Left kidney (tissue), 2 donors: ENCODE measurements around the gene TRIOBP. TPM values are rescaled to one million over a fixed set of nuclear protein-coding genes. Genes with fewer than 3 reads are reported as not detected.

Source experiments
- DNase-seq: peaks from one replicate; pipeline ENCODE4 v3.0.0-alpha.2; 2013
- polyA plus RNA-seq: library from polyadenylated mRNA; unstranded; fragments of 120-200 nt; gene quantifications from one replicate; pipeline ENCODE4 v1.2.1, GENCODE V29; 2013; ENCODE audit not compliant: insufficient read length

The TRIOBP gene
- polyA plus RNA-seq, 1 donor: 62.9 TPM

- DNase-seq: no peak
These were observed 32.4 kb upstream of the TRIOBP start for GRCh38 chr22:37664249-37665101.

- DNase-seq: no peak
These were observed 31.4 kb upstream of the TRIOBP start for GRCh38 chr22:37665487-37665886.

- no peak for DNase-seq
These were observed 27.3 kb upstream of the TRIOBP start for GRCh38 chr22:37669586-37669985.

GRCh38 chr22:37672206-37672919 lies 24.5 kb upstream of the TRIOBP start:
- DNase-seq: no peak

GRCh38 chr22:37672920-37673455 lies 23.9 kb upstream of the TRIOBP start:
- no peak for DNase-seq

- no peak for DNase-seq
These were observed 22.6 kb upstream of the TRIOBP start for GRCh38 chr22:37674248-37674647.

GRCh38 chr22:37674951-37675929 lies 21.6 kb upstream of the TRIOBP start, which contains the start of gene LGALS1:
Gene LGALS1 (plus strand): TSS chr22:37675636. CDS start chr22:37675703, 67 bp downstream.
- DNase-seq: peak; percentile 78

GRCh38 chr22:37675930-37676735 lies 20.7 kb upstream of the TRIOBP start:
- no peak for DNase-seq

- peak; percentile 91 for DNase-seq
These were observed 19.9 kb upstream of the TRIOBP start for GRCh38 chr22:37676736-37677492.

- DNase-seq: no peak
These were observed 19.3 kb upstream of the TRIOBP start for GRCh38 chr22:37677493-37677974.

GRCh38 chr22:37678372-37678771 lies 18.5 kb upstream of the TRIOBP start:
- no peak for DNase-seq

GRCh38 chr22:37679670-37680069 lies 17.2 kb upstream of the TRIOBP start:
- no peak for DNase-seq

- DNase-seq: no peak
These were observed 16.5 kb upstream of the TRIOBP start for GRCh38 chr22:37680191-37680851.

- DNase-seq: no peak
These were observed 15.8 kb upstream of the TRIOBP start for GRCh38 chr22:37681001-37681424.

GRCh38 chr22:37681556-37682049 lies 15.2 kb upstream of the TRIOBP start:
- peak; percentile 55 for DNase-seq

GRCh38 chr22:37684803-37685615 lies 11.8 kb upstream of the TRIOBP start:
- DNase-seq: no peak

- peak; percentile 90 for DNase-seq
These were observed 10.6 kb upstream of the TRIOBP start, which contains the start of gene NOL12 for GRCh38 chr22:37686002-37686982. Gene NOL12 (plus strand): TSS chr22:37686343. CDS start chr22:37686393, 50 bp downstream.
